PC-9 (cell line): ENCODE data around the gene ATP8A1.

Source experiments
- EZH2 ChIP-seq: fragments of 200-600 bp; sonication (generic); IDR thresholded peaks from 2 replicates; pipeline ENCODE4 v1.8.0; 2017; ENCODE audit warnings: antibody characterized with exemption, low read depth
- TF ChIP-seq, protein P1 (sequence below): fragments of 200-600 bp; sonication (generic); conservative IDR thresholded peaks from 2 replicates; pipeline ENCODE4 v1.6.1; 2017; ENCODE audit warnings: mixed run types, antibody characterized with exemption, mild to moderate bottlenecking, moderate library complexity

DNA sequence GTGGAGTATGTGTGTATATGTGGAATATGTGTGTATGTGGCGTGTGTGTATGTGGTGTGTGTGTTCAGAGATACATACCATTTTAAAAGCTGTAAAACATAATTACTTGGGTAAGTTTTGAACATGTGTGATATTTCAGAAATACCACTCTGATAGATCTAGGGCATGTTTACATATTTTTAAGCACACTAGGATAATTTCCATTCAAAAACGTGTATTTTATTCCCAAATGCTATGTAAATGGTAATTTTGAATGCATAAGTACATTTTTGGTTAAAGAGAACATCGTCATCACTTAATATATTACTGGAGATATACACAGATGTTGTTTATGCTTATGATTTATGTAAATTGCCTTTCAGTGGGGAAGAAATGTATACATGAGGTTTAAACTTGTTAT is 294.3 kb downstream of the ATP8A1 start:
- TF ChIP-seq, protein P1, sequence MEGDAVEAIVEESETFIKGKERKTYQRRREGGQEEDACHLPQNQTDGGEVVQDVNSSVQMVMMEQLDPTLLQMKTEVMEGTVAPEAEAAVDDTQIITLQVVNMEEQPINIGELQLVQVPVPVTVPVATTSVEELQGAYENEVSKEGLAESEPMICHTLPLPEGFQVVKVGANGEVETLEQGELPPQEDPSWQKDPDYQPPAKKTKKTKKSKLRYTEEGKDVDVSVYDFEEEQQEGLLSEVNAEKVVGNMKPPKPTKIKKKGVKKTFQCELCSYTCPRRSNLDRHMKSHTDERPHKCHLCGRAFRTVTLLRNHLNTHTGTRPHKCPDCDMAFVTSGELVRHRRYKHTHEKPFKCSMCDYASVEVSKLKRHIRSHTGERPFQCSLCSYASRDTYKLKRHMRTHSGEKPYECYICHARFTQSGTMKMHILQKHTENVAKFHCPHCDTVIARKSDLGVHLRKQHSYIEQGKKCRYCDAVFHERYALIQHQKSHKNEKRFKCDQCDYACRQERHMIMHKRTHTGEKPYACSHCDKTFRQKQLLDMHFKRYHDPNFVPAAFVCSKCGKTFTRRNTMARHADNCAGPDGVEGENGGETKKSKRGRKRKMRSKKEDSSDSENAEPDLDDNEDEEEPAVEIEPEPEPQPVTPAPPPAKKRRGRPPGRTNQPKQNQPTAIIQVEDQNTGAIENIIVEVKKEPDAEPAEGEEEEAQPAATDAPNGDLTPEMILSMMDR = no peak
- no peak for TF ChIP-seq EZH2
